HL-60/S4 treated with retinoic acid at 250 ng/mL for 4 days and 3 days (cell line): ENCODE results near the gene DGKA.
"Not testable (repeated sequence)": the region's sequence is repeated elsewhere in the genome, so short reads cannot be mapped to it uniquely, and the experiment has no call there.

Experiments
- in situ Hi-C: fragments of 300-500 bp; cut with MboI; formaldehyde crosslinking; loops from 2 replicates; pipeline ENCODE4 v1.7.0; 2022; ENCODE audit warnings: low sequenced_read_pairs

Gene DGKA

GRCh38 chr12:55996201-55996714 is 65.3 kb downstream of the DGKA start:
- in situ Hi-C loops, result no loop called here

- in situ Hi-C loops, result no loop called here
Observed at GRCh38 chr12:55996715-55997534, 66.0 kb downstream of the DGKA start, which contains the start of gene SUOX. Gene SUOX (plus strand): TSS chr12:55997276. CDS start chr12:56002222, 4,946 bp downstream.

GRCh38 chr12:55997535-55997859 is 66.5 kb downstream of the DGKA start:
- in situ Hi-C loops, result no loop called here

GRCh38 chr12:55999522-55999921 is 68.6 kb downstream of the DGKA start:
- in situ Hi-C loops, result not testable (repeated sequence)

- in situ Hi-C loops, result loop anchor here (5.0 kb wide), 1 partner anchor 37 kb away; no protein-coding TSS in a partner anchor
Observed at GRCh38 chr12:55999999-56000540, 69.1 kb downstream of the DGKA start.

- in situ Hi-C loops, result loop anchor here (5.0 kb wide), 1 partner anchor 36 kb away; no protein-coding TSS in a partner anchor
Observed at GRCh38 chr12:56001487-56002100, 70.6 kb downstream of the DGKA start.

- in situ Hi-C loops, result loop anchor here (5.0 kb wide), 1 partner anchor 34 kb away; no protein-coding TSS in a partner anchor
Observed at GRCh38 chr12:56003376-56003775, 72.4 kb downstream of the DGKA start.
